Activated T-cell treated with anti-CD3 and anti-CD28 coated beads, Interleukin-2, amount 50 U/mL, for 4 hours (primary cell): ENCODE measurements around the gene LPXN. TPM values are rescaled to one million over a fixed set of nuclear protein-coding genes. Genes with fewer than 3 reads are reported as not detected.
"Not testable (repeated sequence)": the region's sequence is repeated elsewhere in the genome, so short reads cannot be mapped to it uniquely, and the experiment has no call there.

ENCODE experiments used
- ATAC-seq, 2 donors: fragments of 200-7000 bp; cut with Tn5 transposase; one replicate each; pipeline ENCODE4 v1.10.0; 2021
- DNase-seq: peaks from one replicate; pipeline ENCODE4 v3.0.0-alpha.2; 2020
- H3K27me3 Mint-ChIP-seq: one replicate; pipeline ENCODE4 v1.8.0; 2021; ENCODE audit warnings: low read depth, mixed read lengths
- H3K36me3 Mint-ChIP-seq: one replicate; pipeline ENCODE4 v1.8.0; 2022; ENCODE audit warnings: mixed read lengths; ENCODE audit not compliant: insufficient read depth
- H3K4me1 Mint-ChIP-seq: one replicate; pipeline ENCODE4 v1.8.0; 2021; ENCODE audit warnings: low read depth, mixed read lengths
- H3K4me3 Mint-ChIP-seq: one replicate; pipeline ENCODE4 v1.8.0; 2021; ENCODE audit warnings: mild to moderate bottlenecking, moderate library complexity, mixed read lengths
- H3K9me3 Mint-ChIP-seq: one replicate; pipeline ENCODE4 v1.8.0; 2021; ENCODE audit warnings: mixed read lengths
- total RNA-seq, 3 donors: library from RNA; stranded (reverse); gene quantifications; one replicate each; pipeline ENCODE4 v1.2.1, GENCODE V29; 2021

The LPXN gene
- total RNA-seq, 3 donors from 2014 or later = 102 to 116 (median 115) TPM

GRCh38 chr11:58572906-58573305 is 2.8 kb downstream of the LPXN start:
- not testable (repeated sequence) for H3K27me3 Mint-ChIP-seq, ATAC-seq, DNase-seq, H3K9me3 Mint-ChIP-seq
- peaks cover 64% of the 10 kb centered on the region for H3K4me1 Mint-ChIP-seq
- peaks cover 28% of the 10 kb centered on the region for H3K36me3 Mint-ChIP-seq
- H3K4me3 Mint-ChIP-seq = peak overlapping the region; percentile 95

DNA sequence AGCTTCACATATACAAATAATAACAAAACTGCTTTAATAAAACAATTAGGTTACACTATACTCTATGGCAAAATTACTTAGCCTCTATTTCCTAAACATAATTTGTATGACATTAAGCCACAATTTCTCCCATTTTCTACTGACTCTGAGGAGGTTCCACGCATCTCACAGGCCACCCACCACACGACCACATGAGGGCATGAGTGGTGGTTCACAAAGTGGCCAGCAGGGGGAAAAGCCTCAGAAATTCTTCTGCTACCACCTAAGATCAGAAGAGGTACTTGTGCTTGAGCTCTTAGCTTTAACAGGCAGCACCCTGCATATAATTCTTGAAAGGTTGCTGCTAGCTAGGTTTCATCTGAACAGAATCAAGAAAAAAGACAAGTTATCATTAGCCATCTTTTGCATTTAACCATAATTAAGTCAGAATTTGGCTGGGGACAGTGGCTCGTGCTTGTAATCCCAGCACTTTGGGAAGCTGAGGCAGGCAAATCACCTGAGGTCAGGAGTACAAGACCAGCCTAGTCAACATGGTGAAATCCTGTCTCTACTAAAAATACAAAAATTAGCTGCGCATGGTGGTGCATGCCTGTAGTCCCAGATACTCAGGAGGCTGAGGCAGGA is 7.7 kb downstream of the LPXN start:
- no peaks in the 10 kb centered on the region for H3K27me3 Mint-ChIP-seq
- DNase-seq = peak; percentile 72
- ATAC-seq = peak; percentile 98 to 99
- no peaks in the 10 kb centered on the region for H3K9me3 Mint-ChIP-seq
- peak overlapping the region; percentile 61 for H3K4me3 Mint-ChIP-seq
- peaks cover 31% of the 10 kb centered on the region for H3K36me3 Mint-ChIP-seq
- H3K4me1 Mint-ChIP-seq = peaks cover 52% of the 10 kb centered on the region

DNA sequence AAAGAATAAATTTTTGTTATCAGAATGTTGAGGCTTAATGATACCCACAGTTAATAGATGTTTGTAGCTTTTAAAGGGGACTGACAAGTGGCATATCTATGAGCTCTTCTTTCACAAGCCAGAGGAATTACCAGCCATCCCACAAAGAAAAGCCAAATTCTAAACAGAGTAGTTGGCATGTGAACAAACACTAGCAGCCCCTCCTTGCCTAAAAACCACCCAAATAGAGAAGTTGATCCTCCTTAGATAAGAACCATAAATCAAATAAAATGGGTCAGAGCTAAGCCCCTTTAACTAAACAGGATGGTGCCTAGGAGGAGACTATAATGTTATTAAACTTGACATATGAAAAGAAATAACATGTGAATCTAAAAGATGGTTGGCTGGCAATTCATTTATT is 11.4 kb downstream of the LPXN start:
- Mint-ChIP-seq H3K9me3 (no peaks in the 10 kb centered on the region), H3K27me3 (no peaks in the 10 kb centered on the region), H3K4me1 (peaks cover 65% of the 10 kb centered on the region), H3K4me3 (no peak overlapping the region), H3K36me3 (peaks cover 38% of the 10 kb centered on the region)
- DNase-seq (no peak), ATAC-seq (no peak)

GRCh38 chr11:58562375-58562800 is 13.3 kb downstream of the LPXN start:
- ATAC-seq (peak; percentile 37 to 43), DNase-seq (no peak)
- peak overlapping the region; percentile 11 for H3K4me3 Mint-ChIP-seq
- no peaks in the 10 kb centered on the region for H3K9me3 Mint-ChIP-seq
- no peaks in the 10 kb centered on the region for H3K27me3 Mint-ChIP-seq
- H3K4me1 Mint-ChIP-seq = peaks cover 56% of the 10 kb centered on the region
- peaks cover 29% of the 10 kb centered on the region for H3K36me3 Mint-ChIP-seq

GRCh38 chr11:58561394-58562098 is 14.1 kb downstream of the LPXN start:
- Mint-ChIP-seq H3K4me3 (no peak overlapping the region), H3K27me3 (no peaks in the 10 kb centered on the region), H3K36me3 (peaks cover 34% of the 10 kb centered on the region), H3K4me1 (peaks cover 64% of the 10 kb centered on the region), H3K9me3 (no peaks in the 10 kb centered on the region)
- no peak for ATAC-seq
- DNase-seq = no peak

DNA sequence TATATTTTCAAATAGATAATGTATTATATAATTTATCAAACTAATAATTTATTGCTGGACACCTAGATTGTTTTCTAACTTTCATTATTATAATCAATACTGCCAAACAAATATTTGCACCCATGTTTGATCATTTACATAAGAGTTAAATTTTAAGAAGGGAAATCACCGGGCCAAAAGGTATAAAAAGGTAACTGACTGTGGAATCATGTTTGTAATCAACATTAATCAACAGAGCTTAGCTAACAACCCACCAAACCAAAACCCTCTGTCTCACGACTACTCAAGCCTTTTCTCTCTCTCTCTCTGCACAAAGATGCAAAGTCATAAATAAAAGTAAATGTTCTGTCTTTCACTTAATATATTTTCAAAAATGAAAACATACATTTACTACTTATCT is 14.8 kb downstream of the LPXN start:
- ATAC-seq (no peak), DNase-seq (no peak)
- H3K9me3 Mint-ChIP-seq = no peaks in the 10 kb centered on the region
- peaks cover 34% of the 10 kb centered on the region for H3K36me3 Mint-ChIP-seq
- no peak overlapping the region for H3K4me3 Mint-ChIP-seq
- H3K27me3 Mint-ChIP-seq = no peaks in the 10 kb centered on the region
- peaks cover 67% of the 10 kb centered on the region for H3K4me1 Mint-ChIP-seq

DNA sequence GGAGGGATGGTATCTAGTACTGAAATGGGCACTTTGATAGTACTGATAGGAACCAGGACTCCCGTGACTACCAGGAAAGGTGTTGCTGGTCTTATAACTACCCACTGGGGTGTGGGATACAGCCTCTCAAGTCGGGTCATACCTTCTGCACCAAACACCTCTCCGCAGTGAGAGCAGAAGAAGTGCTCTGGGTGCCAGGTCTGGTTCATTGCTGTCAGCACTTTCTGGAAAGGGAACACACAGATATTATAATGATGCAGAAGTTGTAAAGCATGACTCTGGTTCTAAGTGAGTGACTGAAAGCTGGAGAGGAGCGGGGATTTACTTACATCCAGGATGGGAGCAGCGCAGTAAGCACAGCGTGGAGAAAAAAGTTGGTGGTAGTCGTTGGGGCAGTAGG is 26.0 kb downstream of the LPXN start:
- Mint-ChIP-seq H3K36me3 (peaks cover 85% of the 10 kb centered on the region), H3K4me3 (no peak overlapping the region), H3K27me3 (no peaks in the 10 kb centered on the region), H3K9me3 (no peaks in the 10 kb centered on the region), H3K4me1 (peaks cover 7% of the 10 kb centered on the region)
- ATAC-seq (no peak), DNase-seq (no peak)

GRCh38 chr11:58546841-58547240 is 28.8 kb downstream of the LPXN start:
- Mint-ChIP-seq H3K4me3 (no peak overlapping the region), H3K9me3 (no peaks in the 10 kb centered on the region), H3K36me3 (peaks cover 82% of the 10 kb centered on the region), H3K27me3 (no peaks in the 10 kb centered on the region), H3K4me1 (peaks cover 21% of the 10 kb centered on the region)
- no peak for DNase-seq
- no peak for ATAC-seq

GRCh38 chr11:58531865-58532341 is 43.8 kb downstream of the LPXN start:
- Mint-ChIP-seq H3K27me3 (no peaks in the 10 kb centered on the region), H3K4me1 (peaks cover 55% of the 10 kb centered on the region), H3K4me3 (no peak overlapping the region), H3K9me3 (no peaks in the 10 kb centered on the region), H3K36me3 (peaks cover 67% of the 10 kb centered on the region)
- ATAC-seq (no peak), DNase-seq (no peak)

DNA sequence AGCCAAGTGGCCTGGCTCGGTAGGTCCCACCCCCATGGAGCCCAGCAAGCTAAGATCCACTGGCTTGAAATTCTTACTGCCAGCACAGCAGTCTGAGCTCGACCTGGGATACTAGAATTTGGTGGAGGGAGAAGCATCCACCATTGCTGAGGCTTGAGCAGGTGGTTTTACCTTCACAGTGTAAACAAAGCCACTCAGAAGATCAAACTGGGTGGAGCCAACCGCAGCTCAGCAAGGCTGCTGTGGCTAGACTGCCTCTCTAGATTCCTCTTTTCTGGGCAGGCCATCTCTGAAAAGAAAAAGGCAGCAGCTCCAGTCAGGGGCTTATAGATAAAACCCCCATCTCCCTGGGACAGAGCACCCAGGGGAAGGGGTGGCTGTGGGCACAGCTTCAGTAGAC is 45.4 kb downstream of the LPXN start:
- Mint-ChIP-seq H3K4me3 (no peak overlapping the region), H3K27me3 (no peaks in the 10 kb centered on the region), H3K36me3 (peaks cover 55% of the 10 kb centered on the region), H3K9me3 (no peaks in the 10 kb centered on the region), H3K4me1 (peaks cover 53% of the 10 kb centered on the region)
- peak in 1 of 2 donors; percentile 27 for ATAC-seq
- DNase-seq = no peak

DNA sequence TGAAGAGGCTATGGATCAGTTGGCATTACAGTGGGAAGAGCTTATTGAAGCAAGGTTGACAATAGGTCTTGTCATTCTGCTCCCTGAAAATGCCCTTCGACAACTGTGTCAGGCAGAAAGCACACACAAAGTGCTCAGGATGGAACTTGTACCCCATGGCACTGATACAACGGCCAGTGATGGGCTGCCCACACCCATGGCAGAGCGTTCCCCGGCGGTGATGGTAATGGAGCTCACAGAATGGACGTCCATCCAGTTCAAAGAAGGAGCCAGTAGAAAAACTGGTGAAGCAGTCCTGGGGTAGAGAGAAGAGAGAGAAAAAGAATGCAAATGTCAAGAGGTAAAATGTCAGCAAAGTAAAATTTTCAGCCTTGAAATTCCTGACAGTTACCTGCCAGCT is 48.2 kb downstream of the LPXN start:
- H3K4me1 Mint-ChIP-seq = peaks cover 60% of the 10 kb centered on the region
- no peak overlapping the region for H3K4me3 Mint-ChIP-seq
- DNase-seq (no peak), ATAC-seq (no peak)
- no peaks in the 10 kb centered on the region for H3K9me3 Mint-ChIP-seq
- no peaks in the 10 kb centered on the region for H3K27me3 Mint-ChIP-seq
- peaks cover 33% of the 10 kb centered on the region for H3K36me3 Mint-ChIP-seq

DNA sequence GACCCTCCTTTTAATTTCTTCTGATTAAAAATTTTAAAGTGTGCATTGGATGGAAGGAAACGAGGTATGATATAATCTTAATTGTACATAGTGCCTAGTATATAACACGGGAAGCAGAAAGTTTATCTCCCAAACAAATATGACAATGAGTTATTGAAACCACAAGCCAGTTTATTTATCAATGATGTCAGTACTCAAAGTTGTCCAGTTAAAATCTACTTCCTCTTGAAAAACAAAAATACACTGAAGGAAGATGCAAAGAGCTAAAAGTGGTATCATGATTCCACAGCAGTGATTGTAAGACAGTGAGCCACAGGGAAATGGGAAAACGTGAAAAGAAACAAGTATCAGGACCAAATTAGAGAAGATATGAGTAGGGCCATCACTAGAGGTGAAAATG is 48.9 kb downstream of the LPXN start:
- ATAC-seq (no peak), DNase-seq (no peak)
- H3K4me1 Mint-ChIP-seq = peaks cover 67% of the 10 kb centered on the region
- H3K27me3 Mint-ChIP-seq = no peaks in the 10 kb centered on the region
- peaks cover 33% of the 10 kb centered on the region for H3K36me3 Mint-ChIP-seq
- no peak overlapping the region for H3K4me3 Mint-ChIP-seq
- H3K9me3 Mint-ChIP-seq = no peaks in the 10 kb centered on the region

DNA sequence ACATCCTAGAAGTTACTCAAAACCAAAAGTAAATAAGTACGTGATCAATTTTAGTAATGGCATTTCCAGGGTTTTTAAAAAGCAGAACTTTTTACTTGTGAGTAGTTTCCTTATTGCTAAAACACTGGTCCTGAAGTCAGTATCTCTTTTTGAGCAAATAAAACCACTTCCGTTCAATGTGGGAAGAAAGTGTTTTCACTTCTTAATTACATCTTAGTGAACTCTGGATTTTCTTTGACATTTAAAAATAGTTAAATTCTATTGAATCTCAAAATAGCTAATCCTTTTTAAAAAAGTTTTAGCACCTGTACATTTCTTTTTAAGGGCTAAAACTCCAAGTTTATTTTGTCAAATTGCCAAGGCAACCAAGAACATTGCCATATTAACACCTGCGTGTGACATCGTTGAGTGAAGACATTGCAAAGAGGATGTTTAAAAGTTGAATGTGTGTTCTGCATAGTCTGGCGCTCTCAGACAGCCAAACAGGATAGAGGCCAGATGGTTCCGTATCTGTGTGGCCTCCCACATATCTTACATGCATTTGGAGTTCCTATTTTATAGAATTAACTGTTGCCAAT is 50.5 kb downstream of the LPXN start:
- no peak for DNase-seq
- Mint-ChIP-seq H3K4me1 (peaks cover 64% of the 10 kb centered on the region), H3K36me3 (peaks cover 26% of the 10 kb centered on the region)

GRCh38 chr11:58524232-58525036 is 51.2 kb downstream of the LPXN start:
- no peaks in the 10 kb centered on the region for H3K27me3 Mint-ChIP-seq
- H3K9me3 Mint-ChIP-seq = no peaks in the 10 kb centered on the region
- peaks cover 59% of the 10 kb centered on the region for H3K4me1 Mint-ChIP-seq
- peaks cover 22% of the 10 kb centered on the region for H3K36me3 Mint-ChIP-seq
- peak overlapping the region; percentile 68 for H3K4me3 Mint-ChIP-seq
- ATAC-seq = peak; percentile 49 to 60
- DNase-seq = peak; percentile 33

More for the DNA sequence above, 50.5 kb downstream of the LPXN start:
- peak overlapping the region; percentile 68 for H3K4me3 Mint-ChIP-seq
- peak; percentile 79 to 82 for ATAC-seq
- no peaks in the 10 kb centered on the region for H3K27me3 Mint-ChIP-seq
- no peaks in the 10 kb centered on the region for H3K9me3 Mint-ChIP-seq
